Cardiac fibroblast (primary cell): ENCODE results near the gene SRPX.
A peak's percentile ranks its signal among the peaks of the same experiment; 100 is the strongest.

ENCODE experiments used
- DNase-seq, 2 donors: peaks; one replicate each; pipeline versions ENCODE4 v3.0.0 to v3.0.0-alpha.2; 2010; ENCODE audit warnings: low read depth in 2 of 2
- H3K4me3 ChIP-seq, 2 donors: replicated peaks in 1 of 2; 1 replicate in 1 of 2; 2 replicates in 1 of 2; pipeline ENCODE4 v1.5.1; 2011; ENCODE audit warnings: low read depth in 2 of 2, low read length in 2 of 2, mild to moderate bottlenecking in 2 of 2, moderate library complexity in 1 of 2
- CTCF ChIP-seq: IDR thresholded peaks from one replicate; pipeline ENCODE4 v1.5.1; 2011; ENCODE audit warnings: low read depth, mild to moderate bottlenecking, low read length, inconsistent platforms

SRPX gene

GRCh38 chrX:38124000-38124399 is 96.7 kb downstream of the SRPX start:
- no peak for DNase-seq
- no peak for TF ChIP-seq CTCF
- no peak overlapping the region for H3K4me3 ChIP-seq

- no peak overlapping the region for H3K4me3 ChIP-seq
- peak; percentile 52 to 71 for DNase-seq
- TF ChIP-seq CTCF = no peak
Measured at GRCh38 chrX:38117485-38117884, 103.2 kb downstream of the SRPX start.

DNA sequence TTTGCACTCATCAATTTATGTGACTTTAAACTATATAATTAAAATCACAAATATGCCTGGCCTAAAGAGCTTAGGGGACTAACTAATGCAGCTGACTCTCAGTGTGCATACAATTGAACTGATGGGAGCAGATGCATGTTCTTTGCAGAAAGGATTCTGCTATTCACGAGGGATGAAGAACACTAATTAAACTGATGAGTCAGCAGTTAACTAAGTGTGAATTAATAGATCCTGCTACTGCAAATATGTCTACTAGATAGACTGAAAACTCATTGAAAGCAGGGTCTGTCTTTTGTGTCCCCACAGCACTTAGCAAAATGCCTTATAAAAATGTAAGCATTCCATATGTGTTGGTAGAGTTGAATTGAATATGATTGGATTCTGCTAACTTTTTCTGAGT is 104.0 kb downstream of the SRPX start:
- no peak for TF ChIP-seq CTCF

DNA sequence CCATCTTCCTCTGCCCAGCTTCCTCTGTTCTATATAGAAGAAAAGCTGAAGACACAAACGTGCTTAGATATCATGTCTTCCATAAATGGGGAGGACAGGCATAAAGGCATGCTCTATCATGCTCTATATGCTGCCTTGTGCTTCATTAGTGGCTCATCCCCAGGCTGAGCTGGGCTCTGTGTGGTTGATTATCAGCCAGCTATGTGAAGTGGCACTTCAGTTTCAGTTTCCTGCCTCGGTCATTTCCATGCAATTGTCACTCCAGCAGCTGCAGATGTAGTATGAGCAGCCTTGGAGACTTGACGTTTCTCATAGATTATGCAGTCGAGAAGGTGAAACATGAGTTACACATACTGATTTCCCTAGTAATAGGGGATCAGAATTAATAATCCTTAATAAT is 108.1 kb downstream of the SRPX start:
- no peak for DNase-seq
- H3K4me3 ChIP-seq = no peak overlapping the region
- no peak for TF ChIP-seq CTCF

More for the DNA sequence above, 104.0 kb downstream of the SRPX start:
- H3K4me3 ChIP-seq = no peak overlapping the region
- DNase-seq = no peak

- no peak for DNase-seq
- no peak for TF ChIP-seq CTCF
- no peak overlapping the region for H3K4me3 ChIP-seq
Measured at GRCh38 chrX:38111196-38111595, 109.5 kb downstream of the SRPX start.

- no peak for TF ChIP-seq CTCF
- H3K4me3 ChIP-seq = no peak overlapping the region
- peak; percentile 25 to 60 for DNase-seq
Measured at GRCh38 chrX:38110231-38110630, 110.4 kb downstream of the SRPX start.

- TF ChIP-seq CTCF = no peak
- H3K4me3 ChIP-seq = no peak overlapping the region
- DNase-seq = no peak
Measured at GRCh38 chrX:38109042-38109898, 111.4 kb downstream of the SRPX start.
